GM12878 (cell line): Measurements from ENCODE around the gene PSMA7. TPM values are rescaled to one million over a fixed set of nuclear protein-coding genes. Genes with fewer than 3 reads are reported as not detected.

Experiments
- polyA plus RNA-seq, 11 experiments: library from polyadenylated mRNA; depleted of rRNA in 4 of 11; unstranded in 6 of 11; stranded (reverse) in 5 of 11; fragments of >200 nt; fragmentation: Nextera tagmentation in 4 of 11; fragmentation: Illumina TruSeq in 1 of 11; extraction: Ambion mirVana in 4 of 11; extraction: Trizol in 1 of 11; gene quantifications; 1 replicate in 1 of 11; 2 replicates in 10 of 11; pipeline versions ENCODE4 v1.2.1 to v1.2.3, GENCODE V29; 2011 to 2016; ENCODE audit warnings: inconsistent platforms in 2 of 11, missing spikeins in 2 of 11, low read depth in 1 of 11
- total RNA-seq, 4 experiments: library from RNA; depleted of rRNA in 3 of 4; stranded (reverse); fragments of >200 nt in 3 of 4; fragmentation: Illumina TruSeq in 1 of 4; extraction: Trizol in 1 of 4; gene quantifications; 2 replicates each; pipeline versions ENCODE4 v1.2.1 to v1.2.3, GENCODE V29; 2013 to 2021

PSMA7 gene
- total and polyA plus RNA-seq, 10 of the 15 experiments (the other 5 are each of a cell fraction or from before 2014, with no cell fraction given) = 216 to 857 (median 368) TPM

Other genes with a start within 250 kb of the PSMA7 start
Only the 7 nearest of the 9 such genes appear.
- gene TAF4, start 77.5 kb downstream of the PSMA7 start, total RNA-seq (2014; rRNA removed) = 2.6 and 3.4 TPM in 2 replicates
- gene TAF4, start 77.5 kb downstream of the PSMA7 start, total RNA-seq (2014; rRNA removed; fragmentation: Illumina TruSeq; extraction: Trizol) = 3.7 and 4.2 TPM in 2 replicates
- gene TAF4, start 77.5 kb downstream of the PSMA7 start, total RNA-seq (2021) = 16.9 and 19.5 TPM in 2 replicates
- gene TAF4, start 77.5 kb downstream of the PSMA7 start, polyA plus RNA-seq (2011; rRNA removed) = 3.4 and 3.5 TPM in 2 replicates
- gene TAF4, start 77.5 kb downstream of the PSMA7 start, polyA plus RNA-seq (2014; fragmentation: Illumina TruSeq; extraction: Trizol) = 10.8 and 11.0 TPM in 2 replicates
- 1 to 10 TPM in 1 of 2 experiments, under 1 TPM in 1; 0.39 to 1.0 TPM for gene TAF4, start 77.5 kb downstream of the PSMA7 start, polyA plus RNA-seq (2014; fragmentation: Nextera tagmentation; extraction: Ambion mirVana)
- gene TAF4, start 77.5 kb downstream of the PSMA7 start, polyA plus RNA-seq (2014; rRNA removed) = 7.7 and 9.1 TPM in 2 replicates
- gene TAF4, start 77.5 kb downstream of the PSMA7 start, polyA plus RNA-seq (2016; fragmentation: Nextera tagmentation; extraction: Ambion mirVana) = 1 to 10 TPM; 1.6 to 1.7 TPM
- 18.0 and 18.9 TPM in 2 replicates for gene LSM14B, start 20.9 kb downstream of the PSMA7 start, total RNA-seq (2014; rRNA removed)
- 13.3 and 16.2 TPM in 2 replicates for gene LSM14B, start 20.9 kb downstream of the PSMA7 start, total RNA-seq (2014; rRNA removed; fragmentation: Illumina TruSeq; extraction: Trizol)
- gene LSM14B, start 20.9 kb downstream of the PSMA7 start, total RNA-seq (2021) = 34.3 and 34.9 TPM in 2 replicates
- gene LSM14B, start 20.9 kb downstream of the PSMA7 start, polyA plus RNA-seq (2011; rRNA removed) = 25.5 and 33.2 TPM in 2 replicates
- 8.9 and 15.1 TPM in 2 replicates for gene LSM14B, start 20.9 kb downstream of the PSMA7 start, polyA plus RNA-seq (2014; fragmentation: Illumina TruSeq; extraction: Trizol)
- 1 to 10 TPM in 1 of 2 experiments, under 1 TPM in 1; 0.56 to 1.8 TPM for gene LSM14B, start 20.9 kb downstream of the PSMA7 start, polyA plus RNA-seq (2014; fragmentation: Nextera tagmentation; extraction: Ambion mirVana)
- 29.6 and 30.3 TPM in 2 replicates for gene LSM14B, start 20.9 kb downstream of the PSMA7 start, polyA plus RNA-seq (2014; rRNA removed)
- gene LSM14B, start 20.9 kb downstream of the PSMA7 start, polyA plus RNA-seq (2016; fragmentation: Nextera tagmentation; extraction: Ambion mirVana) = 1 to 10 TPM in 1 of 2 experiments, under 1 TPM in 1; 0.79 to 1.4 TPM
- gene SS18L1, start 375 bp upstream of the PSMA7 start, total RNA-seq (2014; rRNA removed) = 8.1 and 12.4 TPM in 2 replicates
- 6.1 and 6.6 TPM in 2 replicates for gene SS18L1, start 375 bp upstream of the PSMA7 start, total RNA-seq (2014; rRNA removed; fragmentation: Illumina TruSeq; extraction: Trizol)
- gene SS18L1, start 375 bp upstream of the PSMA7 start, total RNA-seq (2021) = 10.4 and 11.1 TPM in 2 replicates
- 11.7 and 12.1 TPM in 2 replicates for gene SS18L1, start 375 bp upstream of the PSMA7 start, polyA plus RNA-seq (2011; rRNA removed)
- 7.0 and 8.2 TPM in 2 replicates for gene SS18L1, start 375 bp upstream of the PSMA7 start, polyA plus RNA-seq (2014; fragmentation: Illumina TruSeq; extraction: Trizol)
- 1 to 10 TPM; 1.8 to 2.2 TPM for gene SS18L1, start 375 bp upstream of the PSMA7 start, polyA plus RNA-seq (2014; fragmentation: Nextera tagmentation; extraction: Ambion mirVana)
- 20.0 and 21.8 TPM in 2 replicates for gene SS18L1, start 375 bp upstream of the PSMA7 start, polyA plus RNA-seq (2014; rRNA removed)
- gene SS18L1, start 375 bp upstream of the PSMA7 start, polyA plus RNA-seq (2016; fragmentation: Nextera tagmentation; extraction: Ambion mirVana) = 1 to 10 TPM; 2.4 to 2.8 TPM
- 40.9 and 44.1 TPM in 2 replicates for gene MTG2, start 39.6 kb upstream of the PSMA7 start, total RNA-seq (2014; rRNA removed)
- gene MTG2, start 39.6 kb upstream of the PSMA7 start, total RNA-seq (2014; rRNA removed; fragmentation: Illumina TruSeq; extraction: Trizol) = 19.3 and 28.5 TPM in 2 replicates
- gene MTG2, start 39.6 kb upstream of the PSMA7 start, total RNA-seq (2021) = 40.4 and 52.4 TPM in 2 replicates
- gene MTG2, start 39.6 kb upstream of the PSMA7 start, polyA plus RNA-seq (2011; rRNA removed) = 22.2 and 32.9 TPM in 2 replicates
- 10.4 and 31.4 TPM in 2 replicates for gene MTG2, start 39.6 kb upstream of the PSMA7 start, polyA plus RNA-seq (2014; fragmentation: Illumina TruSeq; extraction: Trizol)
- 1 to 10 TPM; 6.2 to 7.3 TPM for gene MTG2, start 39.6 kb upstream of the PSMA7 start, polyA plus RNA-seq (2014; fragmentation: Nextera tagmentation; extraction: Ambion mirVana)
- gene MTG2, start 39.6 kb upstream of the PSMA7 start, polyA plus RNA-seq (2014; rRNA removed) = 44.5 and 45.2 TPM in 2 replicates
- 10 to 100 TPM; 35.8 to 38.6 TPM for gene MTG2, start 39.6 kb upstream of the PSMA7 start, polyA plus RNA-seq (2016; fragmentation: Nextera tagmentation; extraction: Ambion mirVana)
- gene HRH3, start 76.9 kb upstream of the PSMA7 start, total RNA-seq (2014; rRNA removed) = not detected in 2 replicates
- gene HRH3, start 76.9 kb upstream of the PSMA7 start, total RNA-seq (2014; rRNA removed; fragmentation: Illumina TruSeq; extraction: Trizol) = not detected in 2 replicates
- not detected in 2 replicates for gene HRH3, start 76.9 kb upstream of the PSMA7 start, total RNA-seq (2021)
- not detected in 2 replicates for gene HRH3, start 76.9 kb upstream of the PSMA7 start, polyA plus RNA-seq (2011; rRNA removed)
- not detected in 2 replicates for gene HRH3, start 76.9 kb upstream of the PSMA7 start, polyA plus RNA-seq (2014; fragmentation: Illumina TruSeq; extraction: Trizol)
- not detected for gene HRH3, start 76.9 kb upstream of the PSMA7 start, polyA plus RNA-seq (2014; fragmentation: Nextera tagmentation; extraction: Ambion mirVana)
- not detected in 2 replicates for gene HRH3, start 76.9 kb upstream of the PSMA7 start, polyA plus RNA-seq (2014; rRNA removed)
- not detected for gene HRH3, start 76.9 kb upstream of the PSMA7 start, polyA plus RNA-seq (2016; fragmentation: Nextera tagmentation; extraction: Ambion mirVana)
- gene OSBPL2, start 95.1 kb upstream of the PSMA7 start, total RNA-seq (2014; rRNA removed) = 16.3 and 17.4 TPM in 2 replicates
- gene OSBPL2, start 95.1 kb upstream of the PSMA7 start, total RNA-seq (2014; rRNA removed; fragmentation: Illumina TruSeq; extraction: Trizol) = 12.4 and 13.3 TPM in 2 replicates
- 22.3 and 24.1 TPM in 2 replicates for gene OSBPL2, start 95.1 kb upstream of the PSMA7 start, total RNA-seq (2021)
- gene OSBPL2, start 95.1 kb upstream of the PSMA7 start, polyA plus RNA-seq (2011; rRNA removed) = 10.9 and 15.8 TPM in 2 replicates
- gene OSBPL2, start 95.1 kb upstream of the PSMA7 start, polyA plus RNA-seq (2014; fragmentation: Illumina TruSeq; extraction: Trizol) = 15.0 and 16.4 TPM in 2 replicates
- gene OSBPL2, start 95.1 kb upstream of the PSMA7 start, polyA plus RNA-seq (2014; fragmentation: Nextera tagmentation; extraction: Ambion mirVana) = 1 to 10 TPM; 2.8 to 4.1 TPM
- 12.7 and 14.4 TPM in 2 replicates for gene OSBPL2, start 95.1 kb upstream of the PSMA7 start, polyA plus RNA-seq (2014; rRNA removed)
- 10 to 100 TPM; 13.8 to 15.4 TPM for gene OSBPL2, start 95.1 kb upstream of the PSMA7 start, polyA plus RNA-seq (2016; fragmentation: Nextera tagmentation; extraction: Ambion mirVana)
- 148 and 160 TPM in 2 replicates for gene ADRM1, start 159.6 kb upstream of the PSMA7 start, total RNA-seq (2014; rRNA removed)
- 43.3 and 53.3 TPM in 2 replicates for gene ADRM1, start 159.6 kb upstream of the PSMA7 start, total RNA-seq (2014; rRNA removed; fragmentation: Illumina TruSeq; extraction: Trizol)
- gene ADRM1, start 159.6 kb upstream of the PSMA7 start, total RNA-seq (2021) = 117 and 125 TPM in 2 replicates
- gene ADRM1, start 159.6 kb upstream of the PSMA7 start, polyA plus RNA-seq (2011; rRNA removed) = 33.1 and 67.0 TPM in 2 replicates
- 10.2 and 34.3 TPM in 2 replicates for gene ADRM1, start 159.6 kb upstream of the PSMA7 start, polyA plus RNA-seq (2014; fragmentation: Illumina TruSeq; extraction: Trizol)
- gene ADRM1, start 159.6 kb upstream of the PSMA7 start, polyA plus RNA-seq (2014; fragmentation: Nextera tagmentation; extraction: Ambion mirVana) = 10 to 100 TPM in 1 of 2 experiments, 1 to 10 TPM in 1; 3.4 to 13.6 TPM
- gene ADRM1, start 159.6 kb upstream of the PSMA7 start, polyA plus RNA-seq (2014; rRNA removed) = 150 and 181 TPM in 2 replicates
- 100 to 1,000 TPM; 207 to 213 TPM for gene ADRM1, start 159.6 kb upstream of the PSMA7 start, polyA plus RNA-seq (2016; fragmentation: Nextera tagmentation; extraction: Ambion mirVana)